HCT116 (cell line): ENCODE results near the gene KIFC1.
"Not testable (repeated sequence)": the region's sequence is repeated elsewhere in the genome, so short reads cannot be mapped to it uniquely, and the experiment has no call there.

ENCODE experiments used
- CTCF ChIP-seq, 3 experiments: fragments of 200-600 bp in 1 of 3; sonication (generic) in 1 of 3; IDR thresholded peaks in 2 of 3; conservative IDR thresholded peaks in 1 of 3; 2 replicates each; pipeline ENCODE4 v1.5.1; 2012 to 2017; ENCODE audit warnings: low read depth in 2 of 3, low read length in 2 of 3, antibody characterized with exemption in 1 of 3, borderline replicate concordance in 1 of 3, control low read depth in 1 of 3, mild to moderate bottlenecking in 1 of 3, mixed read lengths in 1 of 3, mixed run types in 1 of 3, moderate library complexity in 1 of 3; ENCODE audit not compliant: insufficient read depth in 1 of 3
- EZH2 ChIP-seq: fragments of 200-600 bp; sonication (generic); IDR thresholded peaks from 2 replicates; pipeline ENCODE4 v1.6.1; 2017; ENCODE audit warnings: antibody characterized with exemption, mixed run types
- EZH2phosphoT487 ChIP-seq: fragments of 200-600 bp; IDR thresholded peaks from 2 replicates; pipeline ENCODE4 v1.6.1; 2018; ENCODE audit warnings: antibody characterized with exemption, borderline replicate concordance
- MAX ChIP-seq: IDR thresholded peaks from 2 replicates; pipeline ENCODE4 v1.6.1; 2012
- POLR2A ChIP-seq: IDR thresholded peaks from 2 replicates; pipeline ENCODE4 v1.7.0; 2011; ENCODE audit warnings: borderline replicate concordance; ENCODE audit not compliant: insufficient read depth, insufficient read length; ENCODE audit errors: extremely low read depth
- POLR2AphosphoS5 ChIP-seq: IDR thresholded peaks from 2 replicates; pipeline ENCODE4 v1.6.1; 2011; ENCODE audit warnings: mild to moderate bottlenecking, low read depth, low read length, moderate library complexity
- RAD21 ChIP-seq: IDR thresholded peaks from 2 replicates; pipeline ENCODE4 v1.6.1; 2012; ENCODE audit warnings: low read depth, mild to moderate bottlenecking
- SRF ChIP-seq: IDR thresholded peaks from 2 replicates; pipeline ENCODE4 v1.6.1; 2012; ENCODE audit warnings: low read depth
- TCF7L2 ChIP-seq: IDR thresholded peaks from 2 replicates; pipeline ENCODE4 v1.7.0; 2011; ENCODE audit warnings: borderline replicate concordance, inconsistent platforms; ENCODE audit not compliant: insufficient read depth, insufficient read length; ENCODE audit errors: extremely low read depth
- ZFX ChIP-seq: fragments of 450-650 bp; IDR thresholded peaks from 2 replicates; pipeline ENCODE4 v1.6.1; 2017
- ZNF274 ChIP-seq: fragments of 200-500 bp; sonication (Bioruptor generic); IDR thresholded peaks from 2 replicates; pipeline ENCODE4 v1.6.1; 2014; ENCODE audit warnings: mild to moderate bottlenecking, low read depth, low read length, inconsistent platforms
- TF ChIP-seq, protein P1 (sequence below): IDR thresholded peaks from 2 replicates; pipeline ENCODE4 v1.6.1; 2012
- TF ChIP-seq, protein P2 (sequence below): IDR thresholded peaks from 2 replicates; pipeline ENCODE4 v1.6.1; 2012; ENCODE audit warnings: low read depth

DNA sequence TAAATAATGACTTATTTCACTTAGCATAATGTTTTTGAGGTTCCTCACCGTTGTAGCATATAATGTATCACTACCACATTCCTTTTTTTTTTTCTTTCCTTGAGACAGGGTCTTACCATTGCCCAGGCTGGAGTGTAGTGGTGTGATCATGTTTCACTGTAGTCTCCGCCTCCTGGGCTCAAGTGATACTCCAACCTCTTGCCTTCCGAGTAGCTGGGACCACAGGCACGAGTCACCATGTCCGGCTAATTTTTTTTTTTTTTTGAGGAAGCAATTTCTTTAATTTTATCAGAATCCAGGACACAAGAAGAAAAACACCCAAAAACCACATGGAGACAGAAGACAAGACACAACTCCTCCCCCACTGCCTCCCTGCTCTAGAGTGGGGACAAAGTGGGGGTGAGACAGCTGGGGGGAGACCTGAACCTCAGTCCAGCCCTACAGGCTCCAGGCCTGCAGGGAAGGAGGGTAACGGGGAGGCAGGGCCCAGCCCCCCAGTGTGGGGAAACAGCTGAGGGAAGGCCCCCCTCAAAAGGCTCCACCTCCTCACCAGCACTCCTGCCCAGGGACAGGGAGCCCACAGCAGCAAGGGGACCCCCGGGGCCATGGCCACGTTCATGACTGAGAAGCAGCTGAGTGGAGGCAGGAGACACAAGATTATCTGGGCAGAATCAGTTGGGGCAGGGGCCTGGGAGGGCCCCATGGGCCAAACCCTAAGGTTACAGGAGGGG, 27.0 kb upstream of the KIFC1 start:
- TF ChIP-seq POLR2AphosphoS5; CTCF (IDR thresholded peaks at IDR 0.05 in 2 of 3, conservative IDR thresholded peaks at IDR 0.05 in 1 of 3; ENCODE audit: borderline replicate concordance in 1 of 3, insufficient read depth in 1 of 3, low read depth in 2 of 3, low read length in 2 of 3); MAX; TCF7L2; EZH2phosphoT487; RAD21; POLR2A; ZNF274; EZH2; SRF; ZFX: not testable (repeated sequence)
- TF ChIP-seq, protein P1, sequence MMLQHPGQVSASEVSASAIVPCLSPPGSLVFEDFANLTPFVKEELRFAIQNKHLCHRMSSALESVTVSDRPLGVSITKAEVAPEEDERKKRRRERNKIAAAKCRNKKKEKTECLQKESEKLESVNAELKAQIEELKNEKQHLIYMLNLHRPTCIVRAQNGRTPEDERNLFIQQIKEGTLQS, result not testable (repeated sequence)
- TF ChIP-seq, protein P2, sequence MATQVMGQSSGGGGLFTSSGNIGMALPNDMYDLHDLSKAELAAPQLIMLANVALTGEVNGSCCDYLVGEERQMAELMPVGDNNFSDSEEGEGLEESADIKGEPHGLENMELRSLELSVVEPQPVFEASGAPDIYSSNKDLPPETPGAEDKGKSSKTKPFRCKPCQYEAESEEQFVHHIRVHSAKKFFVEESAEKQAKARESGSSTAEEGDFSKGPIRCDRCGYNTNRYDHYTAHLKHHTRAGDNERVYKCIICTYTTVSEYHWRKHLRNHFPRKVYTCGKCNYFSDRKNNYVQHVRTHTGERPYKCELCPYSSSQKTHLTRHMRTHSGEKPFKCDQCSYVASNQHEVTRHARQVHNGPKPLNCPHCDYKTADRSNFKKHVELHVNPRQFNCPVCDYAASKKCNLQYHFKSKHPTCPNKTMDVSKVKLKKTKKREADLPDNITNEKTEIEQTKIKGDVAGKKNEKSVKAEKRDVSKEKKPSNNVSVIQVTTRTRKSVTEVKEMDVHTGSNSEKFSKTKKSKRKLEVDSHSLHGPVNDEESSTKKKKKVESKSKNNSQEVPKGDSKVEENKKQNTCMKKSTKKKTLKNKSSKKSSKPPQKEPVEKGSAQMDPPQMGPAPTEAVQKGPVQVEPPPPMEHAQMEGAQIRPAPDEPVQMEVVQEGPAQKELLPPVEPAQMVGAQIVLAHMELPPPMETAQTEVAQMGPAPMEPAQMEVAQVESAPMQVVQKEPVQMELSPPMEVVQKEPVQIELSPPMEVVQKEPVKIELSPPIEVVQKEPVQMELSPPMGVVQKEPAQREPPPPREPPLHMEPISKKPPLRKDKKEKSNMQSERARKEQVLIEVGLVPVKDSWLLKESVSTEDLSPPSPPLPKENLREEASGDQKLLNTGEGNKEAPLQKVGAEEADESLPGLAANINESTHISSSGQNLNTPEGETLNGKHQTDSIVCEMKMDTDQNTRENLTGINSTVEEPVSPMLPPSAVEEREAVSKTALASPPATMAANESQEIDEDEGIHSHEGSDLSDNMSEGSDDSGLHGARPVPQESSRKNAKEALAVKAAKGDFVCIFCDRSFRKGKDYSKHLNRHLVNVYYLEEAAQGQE, result not testable (repeated sequence)
